MM.1S (cell line): ENCODE results near the gene SLC38A8.

ENCODE experiments used
- EZH2 ChIP-seq: fragments of 300-600 bp; sonication (generic); optimal IDR thresholded peaks from 2 replicates; pipeline ENCODE3; 2017; ENCODE audit warnings: low read depth, mild to moderate bottlenecking, antibody characterized with exemption, low read length, mixed read lengths
- TF ChIP-seq, protein P1 (sequence below): fragments of 300-600 bp; sonication (generic); IDR thresholded peaks from 2 replicates; pipeline ENCODE4 v1.5.1; 2016; ENCODE audit warnings: antibody characterized with exemption, low read length, mixed read lengths

DNA sequence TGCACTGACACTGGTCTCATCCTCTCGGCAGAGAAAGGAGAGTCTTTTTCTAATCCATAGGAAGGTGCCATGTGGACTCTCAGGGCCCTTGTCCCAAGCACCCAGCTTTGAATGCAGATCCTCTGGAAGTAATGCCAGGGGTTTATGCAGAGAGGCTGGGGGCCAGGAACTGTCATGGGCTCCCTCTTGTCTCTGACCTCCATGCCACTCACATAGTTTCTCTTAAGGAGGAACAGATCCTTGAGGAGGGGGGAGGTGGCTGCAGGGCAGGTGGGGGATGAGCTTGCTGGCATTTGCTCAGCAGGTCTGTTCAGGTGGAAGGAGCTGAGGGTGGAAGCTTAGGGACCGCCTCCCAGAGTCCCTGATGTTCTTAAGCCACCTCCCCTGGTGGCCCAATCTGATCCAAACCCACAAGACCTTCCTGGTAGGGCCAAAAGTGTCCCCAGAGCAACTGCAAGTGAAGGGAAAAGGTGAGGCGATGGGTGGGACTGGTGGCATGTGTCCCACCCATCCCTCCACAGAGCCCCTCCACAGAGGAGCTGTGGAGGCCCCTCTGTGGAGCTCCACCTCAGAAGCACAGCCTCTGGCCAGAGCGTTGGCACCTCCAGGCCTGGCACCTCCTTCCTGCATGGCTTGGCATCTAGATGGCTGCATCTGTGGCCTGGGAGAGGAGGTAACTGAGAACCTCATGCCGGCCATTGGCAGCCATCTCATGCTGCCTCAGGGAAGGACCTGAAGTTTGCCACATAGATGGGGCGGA lies 65.4 kb downstream of the SLC38A8 start:
- TF ChIP-seq, protein P1, sequence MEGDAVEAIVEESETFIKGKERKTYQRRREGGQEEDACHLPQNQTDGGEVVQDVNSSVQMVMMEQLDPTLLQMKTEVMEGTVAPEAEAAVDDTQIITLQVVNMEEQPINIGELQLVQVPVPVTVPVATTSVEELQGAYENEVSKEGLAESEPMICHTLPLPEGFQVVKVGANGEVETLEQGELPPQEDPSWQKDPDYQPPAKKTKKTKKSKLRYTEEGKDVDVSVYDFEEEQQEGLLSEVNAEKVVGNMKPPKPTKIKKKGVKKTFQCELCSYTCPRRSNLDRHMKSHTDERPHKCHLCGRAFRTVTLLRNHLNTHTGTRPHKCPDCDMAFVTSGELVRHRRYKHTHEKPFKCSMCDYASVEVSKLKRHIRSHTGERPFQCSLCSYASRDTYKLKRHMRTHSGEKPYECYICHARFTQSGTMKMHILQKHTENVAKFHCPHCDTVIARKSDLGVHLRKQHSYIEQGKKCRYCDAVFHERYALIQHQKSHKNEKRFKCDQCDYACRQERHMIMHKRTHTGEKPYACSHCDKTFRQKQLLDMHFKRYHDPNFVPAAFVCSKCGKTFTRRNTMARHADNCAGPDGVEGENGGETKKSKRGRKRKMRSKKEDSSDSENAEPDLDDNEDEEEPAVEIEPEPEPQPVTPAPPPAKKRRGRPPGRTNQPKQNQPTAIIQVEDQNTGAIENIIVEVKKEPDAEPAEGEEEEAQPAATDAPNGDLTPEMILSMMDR = no peak
- no peak for TF ChIP-seq EZH2
